DND-41 (cell line): ENCODE measurements around the gene PREX1.

Source experiments
- CTCF ChIP-seq: IDR thresholded peaks from 2 replicates; pipeline ENCODE4 v1.5.1; 2012; ENCODE audit warnings: borderline replicate concordance, low read length, moderate library complexity, mild to moderate bottlenecking; ENCODE audit not compliant: poor library complexity, severe bottlenecking; ENCODE audit errors: extremely low read depth
- EZH2 ChIP-seq: IDR thresholded peaks from 3 replicates; pipeline ENCODE4 v1.6.1; 2012; ENCODE audit warnings: borderline replicate concordance, low read depth, mild to moderate bottlenecking, moderate library complexity, low read length, inconsistent platforms; ENCODE audit not compliant: severe bottlenecking

GRCh38 chr20:48807586-48808381 is 20.0 kb downstream of the PREX1 start:
- TF ChIP-seq CTCF (no peak), EZH2 (no peak)
